Lung (tissue), 12 donors: ENCODE data around the gene OTOA. TPM values are rescaled to one million over a fixed set of nuclear protein-coding genes. Genes with fewer than 3 reads are reported as not detected.
"Not testable (repeated sequence)": the region's sequence is repeated elsewhere in the genome, so short reads cannot be mapped to it uniquely, and the experiment has no call there.

ENCODE experiments used
- ATAC-seq: fragments of 200-7000 bp; cut with Tn5 transposase; one replicate; pipeline ENCODE4 v1.9.1; 2020; ENCODE audit warnings: moderate number of reproducible peaks; ENCODE audit not compliant: insufficient read depth, low FRiP score
- DNase-seq, 3 donors: peaks; one replicate each; pipeline ENCODE4 v3.0.0-alpha.2; 2013 to 2017
- H3K27ac ChIP-seq, 2 donors: one replicate each; pipeline ENCODE4 v1.5.1; 2013; ENCODE audit warnings: mild to moderate bottlenecking in 2 of 2, moderate library complexity in 2 of 2, control low read depth in 1 of 2, inconsistent platforms in 1 of 2, low read depth in 1 of 2, low read length in 1 of 2
- H3K27me3 ChIP-seq, 3 donors: one replicate each; pipeline ENCODE4 v1.5.1; 2013; ENCODE audit warnings: low read length in 2 of 3; ENCODE audit not compliant: control insufficient read depth in 3 of 3, insufficient read depth in 3 of 3
- H3K36me3 ChIP-seq, 4 donors: one replicate each; pipeline ENCODE4 v1.5.1; 2013; ENCODE audit warnings: low read length in 4 of 4, mild to moderate bottlenecking in 1 of 4, moderate library complexity in 1 of 4; ENCODE audit not compliant: control insufficient read depth in 4 of 4, insufficient read depth in 4 of 4
- H3K4me1 ChIP-seq, 5 donors: one replicate each; pipeline ENCODE4 v1.5.1; 2013; ENCODE audit warnings: low read length in 5 of 5, mild to moderate bottlenecking in 2 of 5, moderate library complexity in 1 of 5; ENCODE audit not compliant: control insufficient read depth in 5 of 5, insufficient read depth in 5 of 5
- H3K4me3 ChIP-seq: one replicate; pipeline ENCODE4 v1.5.1; 2013; ENCODE audit warnings: mild to moderate bottlenecking, control low read depth, moderate library complexity
- H3K9ac ChIP-seq, 2 donors: one replicate each; pipeline ENCODE4 v1.5.1; 2013; ENCODE audit warnings: low read length in 2 of 2, control low read depth in 1 of 2; ENCODE audit not compliant: insufficient read depth in 1 of 2
- H3K9me3 ChIP-seq, 4 donors: one replicate each; pipeline ENCODE4 v1.5.1; 2013; ENCODE audit warnings: low read length in 3 of 4, mild to moderate bottlenecking in 1 of 4, moderate library complexity in 1 of 4; ENCODE audit not compliant: control insufficient read depth in 4 of 4, insufficient read depth in 3 of 4
- WGBS, 2 donors: extraction: QIAGEN DNeasy Blood & Tissue Kit; methylation state at CpG; one replicate each; pipeline ENCODE4 v1.1.7; 2013; 5-methylcytosine and 5-hydroxymethylcytosine counted together
- polyA plus RNA-seq, 2 donors: library from polyadenylated mRNA; stranded (reverse); fragments of 200-250 nt; gene quantifications; one replicate each; pipeline ENCODE4 v1.2.1, GENCODE V29; 2013
- total RNA-seq, 2 donors: library from RNA; depleted of rRNA in 1 of 2; stranded (reverse); fragments of >200 nt in 1 of 2; gene quantifications; one replicate each; pipeline ENCODE4 v1.2.1, GENCODE V29; 2014 to 2021
- TF ChIP-seq, protein P1 (sequence below): IDR thresholded peaks from 2 replicates; pipeline ENCODE4 v1.5.1; 2012; ENCODE audit warnings: mild to moderate bottlenecking; ENCODE audit errors: control extremely low read depth, extremely low read depth
- donor health status: control.
- donor health status: control.
- donor health status: Bipolar disorder and iron deficiency.
- donor health status: healthy.
- donor health status: DM: yes; HTN: yes; CAD: no.

Gene OTOA
- total and polyA plus RNA-seq, 4 donors: 0.18 to 1.3 (median 0.59) TPM

DNA sequence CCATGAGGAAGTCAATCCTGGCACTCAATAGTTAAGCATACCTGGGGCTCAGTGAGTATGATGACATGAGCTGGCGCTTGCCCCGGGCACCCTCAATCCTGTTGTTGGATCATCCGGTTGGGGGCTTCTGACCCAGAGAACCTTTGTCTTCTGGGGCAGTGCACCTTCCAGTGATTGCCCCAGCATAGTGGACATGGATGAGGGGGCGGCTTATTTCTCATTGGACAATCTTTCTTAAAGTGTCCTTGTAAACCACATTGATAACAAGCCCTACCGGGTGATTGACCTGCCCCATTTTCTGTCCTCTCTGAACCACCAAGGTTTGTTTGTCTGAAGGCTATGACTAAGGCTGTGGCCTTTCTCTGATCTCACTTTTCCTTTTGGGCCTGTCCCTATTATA is 29.6 kb upstream of the OTOA start:
- no peak overlapping the region for H3K27ac ChIP-seq
- ATAC-seq: no peak
- no peak overlapping the region for H3K9ac ChIP-seq

DNA sequence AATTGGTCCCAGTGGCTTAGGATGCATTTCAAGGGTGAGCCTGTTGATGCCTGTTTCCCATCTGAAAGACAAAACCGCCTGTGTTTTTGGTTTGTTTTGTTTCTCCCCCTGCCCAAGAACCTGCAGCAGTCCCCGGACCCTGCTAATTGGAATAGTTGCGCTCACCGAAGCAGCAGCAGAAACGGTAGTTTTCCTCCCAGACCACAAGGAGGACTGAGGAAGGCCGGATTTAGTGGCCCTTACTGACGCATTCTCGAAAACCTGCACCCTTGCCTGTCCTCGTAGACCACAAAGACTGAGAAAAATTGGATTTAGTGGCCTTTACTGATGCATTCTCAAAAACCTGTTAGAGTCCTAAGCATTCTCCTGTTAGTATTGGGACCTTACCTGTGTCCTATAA is 28.1 kb upstream of the OTOA start:
- not testable (repeated sequence) for ATAC-seq, H3K27me3 ChIP-seq, H3K4me3 ChIP-seq, H3K36me3 ChIP-seq, H3K27ac ChIP-seq, H3K4me1 ChIP-seq, DNase-seq, H3K9me3 ChIP-seq, H3K9ac ChIP-seq
- 90 to 96% methylated on average over 9 of the region's 9 CpGs for WGBS, 2 donors

More for the DNA sequence above, 29.6 kb upstream of the OTOA start:
- peaks cover 0 to 4% (median 0%) of the 10 kb centered on the region in 5 donors for H3K4me1 ChIP-seq
- TF ChIP-seq, protein P1, sequence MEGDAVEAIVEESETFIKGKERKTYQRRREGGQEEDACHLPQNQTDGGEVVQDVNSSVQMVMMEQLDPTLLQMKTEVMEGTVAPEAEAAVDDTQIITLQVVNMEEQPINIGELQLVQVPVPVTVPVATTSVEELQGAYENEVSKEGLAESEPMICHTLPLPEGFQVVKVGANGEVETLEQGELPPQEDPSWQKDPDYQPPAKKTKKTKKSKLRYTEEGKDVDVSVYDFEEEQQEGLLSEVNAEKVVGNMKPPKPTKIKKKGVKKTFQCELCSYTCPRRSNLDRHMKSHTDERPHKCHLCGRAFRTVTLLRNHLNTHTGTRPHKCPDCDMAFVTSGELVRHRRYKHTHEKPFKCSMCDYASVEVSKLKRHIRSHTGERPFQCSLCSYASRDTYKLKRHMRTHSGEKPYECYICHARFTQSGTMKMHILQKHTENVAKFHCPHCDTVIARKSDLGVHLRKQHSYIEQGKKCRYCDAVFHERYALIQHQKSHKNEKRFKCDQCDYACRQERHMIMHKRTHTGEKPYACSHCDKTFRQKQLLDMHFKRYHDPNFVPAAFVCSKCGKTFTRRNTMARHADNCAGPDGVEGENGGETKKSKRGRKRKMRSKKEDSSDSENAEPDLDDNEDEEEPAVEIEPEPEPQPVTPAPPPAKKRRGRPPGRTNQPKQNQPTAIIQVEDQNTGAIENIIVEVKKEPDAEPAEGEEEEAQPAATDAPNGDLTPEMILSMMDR: no peak
- no peak for DNase-seq
- H3K9me3 ChIP-seq: no peaks in the 10 kb centered on the region
- H3K36me3 ChIP-seq: peaks cover 0 to 15% (median 9%) of the 10 kb centered on the region in 4 donors
- no peak overlapping the region for H3K4me3 ChIP-seq
- H3K27me3 ChIP-seq: no peaks in the 10 kb centered on the region
- 86 to 93% methylated on average over 5 of the region's 5 CpGs for WGBS, 2 donors

DNA sequence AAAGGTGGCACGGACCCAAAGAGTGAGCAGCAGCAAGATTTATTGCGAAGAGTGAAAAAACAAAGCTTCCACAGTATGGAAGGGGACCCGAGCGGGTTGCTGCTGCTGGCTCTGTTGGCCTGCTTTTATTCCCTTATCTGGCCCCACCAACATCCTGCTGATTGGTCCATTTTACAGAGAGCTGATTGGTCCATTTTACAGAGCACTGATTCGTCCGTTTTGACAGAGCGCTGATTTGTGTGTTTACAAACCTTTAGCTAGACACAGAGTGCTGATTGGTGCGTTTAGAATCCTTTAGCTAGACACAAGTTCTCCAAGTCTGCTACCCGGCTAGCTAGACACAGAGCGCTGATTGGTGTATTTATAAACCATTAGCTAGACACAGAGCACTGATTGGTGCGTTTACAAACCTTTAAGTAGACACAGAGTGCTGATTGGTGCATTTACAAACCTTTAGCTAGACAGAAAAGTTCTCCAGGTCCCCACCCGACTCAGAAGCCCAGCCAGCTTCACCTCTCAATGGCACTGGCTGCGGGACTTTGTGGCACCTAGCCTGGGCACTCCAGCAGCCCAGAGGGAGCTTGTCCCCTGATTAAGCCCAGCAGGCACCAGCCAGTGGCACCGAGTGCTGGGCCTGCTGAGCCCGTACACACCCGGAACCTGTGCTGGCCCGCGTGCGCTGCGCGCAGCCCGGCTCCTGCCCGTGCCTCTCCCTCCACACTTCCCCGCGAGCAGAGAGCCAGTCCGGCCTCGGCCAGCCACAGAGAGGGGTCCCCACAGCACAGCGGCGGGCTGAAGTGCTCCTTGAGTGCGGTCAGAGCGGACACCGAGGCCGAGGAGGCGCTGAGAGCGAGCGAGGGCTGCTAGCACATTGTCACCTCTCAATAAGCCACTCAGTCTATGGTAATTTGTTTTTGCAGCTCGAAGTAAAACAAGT is 26.5 kb upstream of the OTOA start:
- ATAC-seq: no peak
- peaks cover 0 to 5% (median 2%) of the 10 kb centered on the region in 4 donors for H3K36me3 ChIP-seq
- no peak for DNase-seq

DNA sequence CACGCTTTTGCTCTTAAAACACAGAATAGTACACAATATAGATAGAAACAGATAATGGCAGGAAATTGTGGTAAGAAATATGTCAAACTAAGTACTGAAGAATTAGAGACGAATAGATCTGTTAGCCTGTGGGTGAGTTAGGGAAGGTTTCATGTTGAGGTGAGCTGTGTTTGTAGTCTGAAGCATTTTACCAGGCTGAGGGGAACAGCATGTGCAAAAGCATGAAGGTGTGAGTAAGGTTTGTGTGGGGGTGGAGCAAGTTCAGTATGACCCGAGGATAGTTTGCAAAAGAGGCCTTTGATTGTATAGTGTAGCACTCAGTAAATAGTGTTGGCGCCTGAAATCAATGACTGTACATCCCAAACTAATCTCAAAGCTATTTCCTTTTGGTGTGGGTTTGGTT is 25.2 kb upstream of the OTOA start:
- no peak for ATAC-seq
- 59 to 62% methylated on average over 4 of the region's 4 CpGs for WGBS, 2 donors

More for the DNA sequence above, 26.5 kb upstream of the OTOA start:
- Histone ChIP-seq H3K4me3 (no peak overlapping the region), H3K27me3 (no peaks in the 10 kb centered on the region), H3K9ac (no peak overlapping the region), H3K9me3 (no peaks in the 10 kb centered on the region), H3K4me1 (peaks cover 0 to 14% (median 2%) of the 10 kb centered on the region in 5 donors), H3K27ac (no peak overlapping the region)
- WGBS, 2 donors: 94 to 96% methylated on average over 37 of the region's 37 CpGs
- TF ChIP-seq, protein P1: no peak

More for the DNA sequence above, 25.2 kb upstream of the OTOA start:
- no peaks in the 10 kb centered on the region for H3K9me3 ChIP-seq
- no peak overlapping the region for H3K9ac ChIP-seq
- H3K27me3 ChIP-seq: no peaks in the 10 kb centered on the region
- no peak overlapping the region for H3K27ac ChIP-seq
- no peak for DNase-seq
- no peak overlapping the region for H3K4me3 ChIP-seq
- TF ChIP-seq, protein P1: no peak
- H3K36me3 ChIP-seq: peaks cover 0 to 5% (median 2%) of the 10 kb centered on the region in 4 donors
- H3K4me1 ChIP-seq: peaks cover 0 to 25% (median 2%) of the 10 kb centered on the region in 5 donors
